Natural killer cell (primary cell): Measurements from ENCODE around the gene DLL1. TPM values are rescaled to one million over a fixed set of nuclear protein-coding genes. Genes with fewer than 3 reads are reported as not detected.

ENCODE experiments used
- ATAC-seq, 3 donors: fragments of 150-1000 bp in 2 of 3; fragments of 200-7000 bp in 1 of 3; cut with Tn5 transposase; 1 replicate in 1 of 3; 2 replicates in 2 of 3; pipeline ENCODE4 v1.10.0; 2021; ENCODE audit warnings: mild to moderate bottlenecking in 2 of 3, moderate library complexity in 2 of 3
- DNase-seq, 2 donors: peaks; one replicate each; pipeline versions ENCODE4 v3.0.0 to v3.0.0-alpha.2; 2013 to 2021; ENCODE audit warnings: mixed read lengths in 1 of 2
- H3K27ac ChIP-seq: one replicate; pipeline ENCODE4 v1.5.1; 2013; ENCODE audit warnings: mild to moderate bottlenecking, low read length
- H3K27me3 ChIP-seq: one replicate; pipeline ENCODE4 v1.6.1; 2013; ENCODE audit warnings: low read length; ENCODE audit not compliant: control insufficient read depth, insufficient read depth
- H3K36me3 ChIP-seq: one replicate; pipeline ENCODE4 v1.6.1; 2013; ENCODE audit warnings: low read length; ENCODE audit not compliant: control insufficient read depth, insufficient read depth
- H3K4me1 ChIP-seq: one replicate; pipeline ENCODE4 v1.6.1; 2013; ENCODE audit warnings: low read length; ENCODE audit not compliant: control insufficient read depth, insufficient read depth
- H3K4me3 ChIP-seq: one replicate; pipeline ENCODE4 v1.5.1; 2013; ENCODE audit warnings: low read length
- H3K9me3 ChIP-seq: one replicate; pipeline ENCODE4 v1.6.1; 2013; ENCODE audit warnings: low read length; ENCODE audit not compliant: control insufficient read depth, insufficient read depth
- H3K27ac Mint-ChIP-seq, 2 donors: one replicate each; pipeline ENCODE4 v1.8.0; 2022; ENCODE audit warnings: mild to moderate bottlenecking in 2 of 2, mixed read lengths in 2 of 2, moderate library complexity in 1 of 2
- H3K27me3 Mint-ChIP-seq, 2 donors: one replicate each; pipeline ENCODE4 v1.8.0; 2022; ENCODE audit warnings: low read depth in 2 of 2, mixed read lengths in 2 of 2
- H3K36me3 Mint-ChIP-seq: one replicate; pipeline ENCODE4 v1.8.0; 2022; ENCODE audit warnings: mixed read lengths
- H3K4me1 Mint-ChIP-seq, 2 donors: one replicate each; pipeline ENCODE4 v1.8.0; 2022; ENCODE audit warnings: mixed read lengths in 2 of 2
- H3K4me3 Mint-ChIP-seq: one replicate; pipeline ENCODE4 v1.8.0; 2022; ENCODE audit warnings: mild to moderate bottlenecking, moderate library complexity, mixed read lengths
- H3K9me3 Mint-ChIP-seq, 2 donors: one replicate each; pipeline ENCODE4 v1.8.0; 2022; ENCODE audit warnings: mixed read lengths in 2 of 2
- WGBS: methylation state at CpG from one replicate; pipeline ENCODE4 v1.1.7; 2013; ENCODE audit warnings: missing lambda C conversion rate; ENCODE audit not compliant: insufficient coverage; 5-methylcytosine and 5-hydroxymethylcytosine counted together
- intact Hi-C: fragments of 100-400 bp; cut with micrococcal nuclease; formaldehyde crosslinking; loops from one replicate; pipeline ENCODE4 v1.14.2; 2022
- total RNA-seq, 4 donors: library from RNA; stranded (reverse); fragments of 120-200 nt in 1 of 4; gene quantifications; one replicate each; pipeline versions ENCODE4 v1.2.3 to v1.2.4, GENCODE V29; 2013 to 2022
- TF ChIP-seq, protein P1 (sequence below): fragments of 200-600 bp; IDR thresholded peaks from one replicate; pipeline ENCODE4 v1.8.0; 2022; ENCODE audit warnings: antibody characterized with exemption

Gene DLL1
- total RNA-seq, 3 donors from 2014 or later (not counting 1 experiment from before 2014, with no cell fraction given) = 4.3 to 16.9 (median 6.0) TPM

DNA sequence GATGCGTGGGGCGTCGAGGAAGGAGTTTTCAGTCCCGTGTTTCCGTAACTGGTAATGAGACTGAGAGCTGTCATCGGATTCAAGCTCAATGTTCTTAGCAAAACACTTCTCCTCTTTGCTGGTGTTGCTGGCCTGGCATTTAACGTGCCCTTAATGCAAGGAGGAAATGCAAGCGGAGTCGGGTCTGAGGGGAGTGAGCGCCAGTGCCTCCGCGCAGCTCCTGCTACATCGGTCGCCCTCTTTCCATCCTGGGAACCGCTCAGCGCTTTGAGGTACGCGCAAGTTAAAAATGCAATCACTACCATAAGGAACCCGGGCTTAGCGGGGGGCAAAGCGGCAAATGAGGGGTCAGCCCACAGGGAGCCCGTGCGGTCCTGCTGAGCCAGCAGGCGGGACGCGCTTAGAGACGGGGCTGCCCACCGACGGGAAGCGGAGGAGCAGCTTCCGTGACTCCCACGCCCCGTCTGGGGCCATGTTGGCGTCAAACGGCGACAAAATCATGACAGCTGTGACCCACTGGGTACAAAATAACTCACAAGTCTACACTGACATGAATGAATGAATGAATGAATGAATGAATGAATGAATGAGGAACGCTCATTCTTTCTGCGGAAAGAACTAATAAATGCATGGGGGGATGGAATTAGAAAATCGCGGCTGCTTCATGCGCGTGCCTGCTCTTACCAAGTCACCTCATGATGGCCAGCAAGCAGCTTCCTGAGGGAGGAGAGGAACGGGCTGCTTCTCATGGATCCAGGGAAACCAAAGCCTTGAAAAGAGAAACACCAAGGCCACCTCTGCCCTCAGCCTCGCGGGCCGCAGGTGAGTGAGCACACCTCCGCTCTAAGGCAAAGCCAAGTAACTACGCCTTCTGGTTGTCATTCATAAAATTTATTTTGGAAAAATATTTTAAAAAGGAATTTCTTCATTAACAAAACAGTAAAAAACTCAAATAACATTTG, 9.3 kb downstream of the DLL1 start:
- H3K4me1 Mint-ChIP-seq = peaks cover 14 to 39% of the 10 kb centered on the region in 2 donors
- H3K27me3 ChIP-seq = peaks cover 5% of the 10 kb centered on the region

DNA sequence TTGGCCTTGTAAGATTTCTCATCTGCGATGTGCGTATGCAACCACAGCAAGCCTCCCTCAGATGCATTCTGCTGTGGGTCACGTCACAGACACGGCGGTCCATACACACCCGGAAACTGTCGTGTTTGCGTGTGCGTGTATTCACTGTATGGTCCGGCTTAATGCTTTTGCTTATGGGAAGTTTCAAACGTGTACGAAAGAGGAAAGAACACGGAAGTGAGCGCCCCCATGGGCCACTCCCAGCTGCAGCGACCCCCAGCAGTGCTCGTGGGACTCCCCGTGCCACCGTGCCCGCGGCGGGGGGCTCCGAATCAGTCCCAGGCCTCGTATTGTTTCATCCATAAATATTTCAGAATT, 10.2 kb downstream of the DLL1 start:
- ATAC-seq (peak in 2 of 3 donors; percentile 69 to 76), DNase-seq (no peak)
- H3K27me3 ChIP-seq = peaks cover 9% of the 10 kb centered on the region
- Mint-ChIP-seq H3K27me3 (peaks cover 52 to 58% of the 10 kb centered on the region in 2 donors), H3K4me1 (peaks cover 14 to 39% of the 10 kb centered on the region in 2 donors), H3K9me3 (no peaks in the 10 kb centered on the region), H3K27ac (peak overlapping the region in 1 of 2 donors; percentile 71), H3K36me3 (peaks cover 8% of the 10 kb centered on the region), H3K4me3 (peak overlapping the region; percentile 82)
- peaks cover 8% of the 10 kb centered on the region for H3K36me3 ChIP-seq
- peak overlapping the region; percentile 26 for H3K4me3 ChIP-seq
- TF ChIP-seq, protein P1, sequence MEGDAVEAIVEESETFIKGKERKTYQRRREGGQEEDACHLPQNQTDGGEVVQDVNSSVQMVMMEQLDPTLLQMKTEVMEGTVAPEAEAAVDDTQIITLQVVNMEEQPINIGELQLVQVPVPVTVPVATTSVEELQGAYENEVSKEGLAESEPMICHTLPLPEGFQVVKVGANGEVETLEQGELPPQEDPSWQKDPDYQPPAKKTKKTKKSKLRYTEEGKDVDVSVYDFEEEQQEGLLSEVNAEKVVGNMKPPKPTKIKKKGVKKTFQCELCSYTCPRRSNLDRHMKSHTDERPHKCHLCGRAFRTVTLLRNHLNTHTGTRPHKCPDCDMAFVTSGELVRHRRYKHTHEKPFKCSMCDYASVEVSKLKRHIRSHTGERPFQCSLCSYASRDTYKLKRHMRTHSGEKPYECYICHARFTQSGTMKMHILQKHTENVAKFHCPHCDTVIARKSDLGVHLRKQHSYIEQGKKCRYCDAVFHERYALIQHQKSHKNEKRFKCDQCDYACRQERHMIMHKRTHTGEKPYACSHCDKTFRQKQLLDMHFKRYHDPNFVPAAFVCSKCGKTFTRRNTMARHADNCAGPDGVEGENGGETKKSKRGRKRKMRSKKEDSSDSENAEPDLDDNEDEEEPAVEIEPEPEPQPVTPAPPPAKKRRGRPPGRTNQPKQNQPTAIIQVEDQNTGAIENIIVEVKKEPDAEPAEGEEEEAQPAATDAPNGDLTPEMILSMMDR = no peak
- WGBS = 78% methylated on average over 23 of the region's 23 CpGs
- no peaks in the 10 kb centered on the region for H3K9me3 ChIP-seq
- H3K4me1 ChIP-seq = peaks cover 33% of the 10 kb centered on the region
- peak overlapping the region; percentile 39 for H3K27ac ChIP-seq
- intact Hi-C loops = no loop called here

More for the DNA sequence above, 9.3 kb downstream of the DLL1 start:
- Mint-ChIP-seq H3K9me3 (no peaks in the 10 kb centered on the region), H3K4me3 (peak overlapping the region; percentile 82), H3K27ac (no peak overlapping the region), H3K27me3 (peaks cover 47 to 52% of the 10 kb centered on the region in 2 donors), H3K36me3 (peaks cover 8% of the 10 kb centered on the region)
- Histone ChIP-seq H3K27ac (no peak overlapping the region), H3K4me3 (no peak overlapping the region), H3K4me1 (peaks cover 34% of the 10 kb centered on the region), H3K9me3 (no peaks in the 10 kb centered on the region), H3K36me3 (peaks cover 8% of the 10 kb centered on the region)
- intact Hi-C loops = no loop called here
- TF ChIP-seq, protein P1 = no peak
- DNase-seq = no peak
- no peak for ATAC-seq
- 97% methylated on average over 48 of the region's 48 CpGs for WGBS

DNA sequence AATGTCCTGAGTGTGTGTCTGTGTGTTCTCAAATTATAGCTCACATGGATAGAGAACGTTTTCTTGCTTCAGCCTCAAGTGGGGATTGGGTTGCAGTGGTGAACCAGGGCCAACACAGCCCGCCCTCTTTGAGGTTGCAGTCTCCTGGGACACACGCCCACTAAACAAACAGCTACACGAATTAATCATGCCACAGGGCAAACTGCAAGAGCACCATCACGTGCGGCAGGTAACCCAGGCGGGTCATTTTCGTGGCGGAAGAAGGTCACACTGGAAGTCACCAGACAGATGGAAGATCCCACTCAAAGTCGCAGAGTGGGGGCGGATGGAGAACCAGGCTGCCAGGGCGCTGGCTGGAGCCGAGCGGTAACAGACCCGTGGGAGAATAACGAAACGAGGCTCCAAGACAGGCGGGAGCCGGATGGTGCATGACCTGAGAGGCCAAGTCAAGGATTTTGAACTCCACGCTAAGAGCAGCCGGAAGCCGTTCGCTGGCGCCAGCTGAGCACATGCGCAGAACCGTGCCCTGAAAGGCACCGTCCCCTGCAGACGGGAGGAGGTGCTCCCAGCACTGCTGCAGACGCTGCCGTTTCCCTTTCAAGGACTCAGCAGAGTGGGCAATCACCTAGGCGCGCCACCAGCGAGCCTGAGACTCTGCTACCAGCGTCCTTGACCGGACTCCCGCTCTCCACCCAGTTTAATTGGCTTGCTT, 10.7 kb downstream of the DLL1 start:
- peak overlapping the region; percentile 17 for H3K27ac ChIP-seq
- H3K36me3 Mint-ChIP-seq = peaks cover 3% of the 10 kb centered on the region
- ATAC-seq (peak in 2 of 3 donors; percentile 87 to 90), DNase-seq (peak in 1 of 2 donors; percentile 82)
- peak overlapping the region; percentile 26 for H3K4me3 ChIP-seq
- H3K27me3 ChIP-seq = peaks cover 15% of the 10 kb centered on the region
- peaks cover 14 to 39% of the 10 kb centered on the region in 2 donors for H3K4me1 Mint-ChIP-seq
- TF ChIP-seq, protein P1 = no peak
- peaks cover 33% of the 10 kb centered on the region for H3K4me1 ChIP-seq
- H3K4me3 Mint-ChIP-seq = peak overlapping the region; percentile 82
- H3K36me3 ChIP-seq = peaks cover 7% of the 10 kb centered on the region
- H3K9me3 ChIP-seq = no peaks in the 10 kb centered on the region
- H3K27ac Mint-ChIP-seq = peak overlapping the region in 1 of 2 donors; percentile 71
- intact Hi-C loops = no loop called here
- no peaks in the 10 kb centered on the region for H3K9me3 Mint-ChIP-seq
- H3K27me3 Mint-ChIP-seq = peaks cover 52 to 60% of the 10 kb centered on the region in 2 donors
- 70% methylated on average over 36 of the region's 36 CpGs for WGBS
